ENCODE data around the gene KCNJ5. TPM values are rescaled to one million over a fixed set of nuclear protein-coding genes. Genes with fewer than 3 reads are reported as not detected.

The KCNJ5 gene
- total RNA-seq, 2 donors from 2014 or later: 8.2 to 23.3 TPM

- Histone ChIP-seq H3K9me3 (no peaks in the 10 kb centered on the region), H3K27ac (no peak overlapping the region), H3K4me3 (no peak overlapping the region), H3K27me3 (no peaks in the 10 kb centered on the region), H3K4me1 (no peaks in the 10 kb centered on the region), H3K36me3 (peaks cover 3% of the 10 kb centered on the region)
- no peak for TF ChIP-seq CTCF (IDR thresholded peaks at IDR 0.05)
- DNase-seq (ENCODE audit: low spot score): no peak
Measured at GRCh38 chr11:128964463-128964930, 73.3 kb downstream of the KCNJ5 start.

GRCh38 chr11:128965485-128965884 is 74.3 kb downstream of the KCNJ5 start:
- no peaks in the 10 kb centered on the region for H3K4me1 ChIP-seq
- TF ChIP-seq CTCF (IDR thresholded peaks at IDR 0.05): no peak
- H3K27ac ChIP-seq: no peak overlapping the region
- H3K36me3 ChIP-seq: peaks cover 13% of the 10 kb centered on the region
- DNase-seq (ENCODE audit: low spot score): no peak
- no peaks in the 10 kb centered on the region for H3K27me3 ChIP-seq
- no peaks in the 10 kb centered on the region for H3K9me3 ChIP-seq
- no peak overlapping the region for H3K4me3 ChIP-seq

- Histone ChIP-seq H3K4me3 (no peak overlapping the region), H3K36me3 (peaks cover 26% of the 10 kb centered on the region), H3K27ac (no peak overlapping the region), H3K27me3 (no peaks in the 10 kb centered on the region), H3K4me1 (no peaks in the 10 kb centered on the region), H3K9me3 (no peaks in the 10 kb centered on the region)
- DNase-seq (ENCODE audit: low spot score): no peak
- no peak for TF ChIP-seq CTCF (IDR thresholded peaks at IDR 0.05)
Measured at GRCh38 chr11:128967578-128967977, 76.4 kb downstream of the KCNJ5 start.

- no peaks in the 10 kb centered on the region for H3K27me3 ChIP-seq
- no peak overlapping the region for H3K27ac ChIP-seq
- no peaks in the 10 kb centered on the region for H3K4me1 ChIP-seq
- H3K36me3 ChIP-seq: peaks cover 38% of the 10 kb centered on the region
- H3K9me3 ChIP-seq: no peaks in the 10 kb centered on the region
- no peak for DNase-seq (ENCODE audit: low spot score)
- TF ChIP-seq CTCF (IDR thresholded peaks at IDR 0.05): no peak
- no peak overlapping the region for H3K4me3 ChIP-seq
Measured at GRCh38 chr11:128968916-128969315, 77.8 kb downstream of the KCNJ5 start.

Other genes with a start within 250 kb of the KCNJ5 start
- gene FLI1, start 197.3 kb upstream of the KCNJ5 start, total RNA-seq: 10 to 100 TPM; 12.3 to 25.2 TPM
- not detected for gene KCNJ1, start 24.1 kb upstream of the KCNJ5 start, total RNA-seq
- gene TP53AIP1, start 51.5 kb downstream of the KCNJ5 start, total RNA-seq: not detected

All from right atrium auricular region (tissue), 2 donors.